Measurements from ENCODE around the gene ARRDC3.

- TF ChIP-seq CTCF (conservative IDR thresholded peaks at IDR 0.05): no peak
- TF ChIP-seq EZH2 (IDR thresholded peaks at IDR 0.05; ENCODE audit: low read depth): no peak
Observed at GRCh38 chr5:91357012-91357634, 26.0 kb downstream of the ARRDC3 start.
